H1 (cell line): Measurements from ENCODE around the gene EIF4A2. TPM values are rescaled to one million over a fixed set of nuclear protein-coding genes. Genes with fewer than 3 reads are reported as not detected.

Source experiments
- CTCF ChIA-PET: fragments of 300-600 bp; sonication (Branson Sonifier 250); formaldehyde crosslinking; loops from one replicate; lab custom pipeline; 2021; ENCODE audit not compliant: partially characterized antibody; lab: Charles Lee
- POLR2A ChIA-PET: fragments of 300-600 bp; sonication (Branson Sonifier 250); formaldehyde crosslinking; loops from one replicate; lab custom pipeline; 2021; ENCODE audit warnings: inconsistent platforms; ENCODE audit not compliant: partially characterized antibody; lab: Charles Lee
- DNase-seq, 2 experiments: peaks; one replicate each; pipeline versions ENCODE4 v3.0.0 to v3.0.0-alpha.2; 2010 to 2022; ENCODE audit warnings: low spot score in 2 of 2, low read depth in 1 of 2, mixed read lengths in 1 of 2
- FAIRE-seq: peaks from 2 replicates; lab custom pipeline; 2011; peaks lifted over from hg19 to GRCh38; lab: Jason Lieb, UNC
- H2AFZ ChIP-seq: 2 replicates; pipeline ENCODE4 v1.8.1; 2012; ENCODE audit warnings: low read length, inconsistent platforms
- H2AK5ac ChIP-seq: 2 replicates; pipeline ENCODE4 v1.6.1; 2013; ENCODE audit warnings: low read depth, low read length
- H2BK120ac ChIP-seq: replicated peaks from 2 replicates; pipeline ENCODE3; 2013; ENCODE audit warnings: low read depth, low read length, inconsistent platforms
- H2BK12ac ChIP-seq: 2 replicates; pipeline ENCODE4 v1.6.1; 2013; ENCODE audit warnings: low read depth, low read length
- H2BK15ac ChIP-seq: 2 replicates; pipeline ENCODE4 v1.6.1; 2013; ENCODE audit warnings: low read length
- H2BK20ac ChIP-seq: 2 replicates; pipeline ENCODE4 v1.6.1; 2013; ENCODE audit warnings: low read length
- H2BK5ac ChIP-seq: 2 replicates; pipeline ENCODE4 v1.6.1; 2013; ENCODE audit warnings: low read depth, low read length
- H3K14ac ChIP-seq: 2 replicates; pipeline ENCODE4 v1.6.1; 2013; ENCODE audit warnings: inconsistent platforms; ENCODE audit not compliant: insufficient read length
- H3K18ac ChIP-seq: 2 replicates; pipeline ENCODE4 v1.6.1; 2013; ENCODE audit warnings: low read length; ENCODE audit errors: extremely low read depth
- H3K23ac ChIP-seq: 2 replicates; pipeline ENCODE4 v1.6.1; 2013; ENCODE audit warnings: inconsistent platforms; ENCODE audit not compliant: insufficient read length
- H3K23me2 ChIP-seq: 2 replicates; pipeline ENCODE4 v1.6.1; 2013; ENCODE audit warnings: low read depth, low read length
- H3K27ac ChIP-seq: 2 replicates; pipeline ENCODE4 v1.6.1; 2011; ENCODE audit warnings: low read depth, low read length, inconsistent platforms
- H3K27me3 ChIP-seq, 4 experiments: replicated peaks in 1 of 4; 1 replicate in 1 of 4; 2 replicates in 3 of 4; pipeline versions ENCODE4 v1.6.1 to v1.8.1; 2011 to 2013; ENCODE audit warnings: low read length in 3 of 4, mild to moderate bottlenecking in 3 of 4, inconsistent platforms in 2 of 4, mixed read lengths in 2 of 4, moderate library complexity in 1 of 4; ENCODE audit not compliant: control insufficient read depth in 3 of 4, insufficient read depth in 3 of 4; ENCODE audit errors: extremely low read depth in 1 of 4
- H3K36me3 ChIP-seq, 4 experiments: 2 replicates each; pipeline versions ENCODE4 v1.6.1 to v1.8.1; 2011 to 2013; ENCODE audit warnings: mild to moderate bottlenecking in 4 of 4, low read length in 3 of 4, moderate library complexity in 2 of 4, control low read depth in 1 of 4, inconsistent platforms in 1 of 4; ENCODE audit not compliant: insufficient read depth in 4 of 4, control insufficient read depth in 2 of 4
- H3K4ac ChIP-seq: replicated peaks from 2 replicates; pipeline ENCODE3; 2013; ENCODE audit warnings: low read length, low read depth, mixed read lengths, inconsistent platforms; ENCODE audit not compliant: insufficient read length
- H3K4me1 ChIP-seq, 4 experiments: replicated peaks in 1 of 4; 1 replicate in 1 of 4; 2 replicates in 3 of 4; pipeline versions ENCODE4 v1.6.1 to v1.8.1; 2011 to 2013; ENCODE audit warnings: low read length in 3 of 4, inconsistent platforms in 2 of 4, mixed read lengths in 1 of 4; ENCODE audit not compliant: insufficient read depth in 4 of 4, control insufficient read depth in 3 of 4
- H3K4me2 ChIP-seq, 2 experiments: 2 replicates each; pipeline versions ENCODE4 v1.6.1 to v1.8.1; 2011 to 2013; ENCODE audit warnings: low read depth in 2 of 2, low read length in 2 of 2, control low read depth in 1 of 2, inconsistent platforms in 1 of 2, mild to moderate bottlenecking in 1 of 2; ENCODE audit not compliant: insufficient read depth in 1 of 2
- H3K4me3 ChIP-seq, 4 experiments: fragments of 200-600, 300-600 bp in 1 of 4; sonication (generic), shearing (Covaris generic), sonication (Bioruptor Twin) in 1 of 4; 2 replicates each; pipeline versions ENCODE4 v1.5.1 to v1.8.1; 2011 to 2016; ENCODE audit warnings: low read length in 4 of 4, low read depth in 3 of 4, control low read depth in 2 of 4, inconsistent platforms in 2 of 4, mild to moderate bottlenecking in 2 of 4, mixed read lengths in 1 of 4, moderate library complexity in 1 of 4; ENCODE audit not compliant: insufficient read depth in 2 of 4; ENCODE audit errors: extremely low read depth in 1 of 4
- H3K56ac ChIP-seq: replicated peaks from 2 replicates; pipeline ENCODE3; 2013; ENCODE audit warnings: low read depth, mild to moderate bottlenecking, mixed read lengths, low read length, inconsistent platforms; ENCODE audit not compliant: insufficient read length
- H3K79me1 ChIP-seq: 2 replicates; pipeline ENCODE4 v1.6.1; 2013; ENCODE audit warnings: low read depth, low read length, control low read depth
- H3K79me2 ChIP-seq, 2 experiments: 2 replicates each; pipeline versions ENCODE4 v1.6.1 to v1.8.1; 2012 to 2013; ENCODE audit warnings: low read length in 2 of 2, mild to moderate bottlenecking in 2 of 2, inconsistent platforms in 1 of 2; ENCODE audit not compliant: insufficient read depth in 2 of 2, control insufficient read depth in 1 of 2
- H3K9ac ChIP-seq, 4 experiments: replicated peaks in 1 of 4; 1 replicate in 1 of 4; 2 replicates in 3 of 4; pipeline versions ENCODE4 v1.6.1 to v1.8.1; 2011 to 2013; ENCODE audit warnings: low read depth in 3 of 4, low read length in 3 of 4, control low read depth in 2 of 4, mild to moderate bottlenecking in 2 of 4, moderate library complexity in 2 of 4, inconsistent platforms in 1 of 4; ENCODE audit errors: extremely low read depth in 1 of 4
- H3K9me3 ChIP-seq, 2 experiments: 2 replicates each; pipeline versions ENCODE4 v1.6.1 to v1.8.1; 2012 to 2013; ENCODE audit warnings: mild to moderate bottlenecking in 2 of 2, moderate library complexity in 2 of 2, control low read depth in 1 of 2, inconsistent platforms in 1 of 2, low read depth in 1 of 2, low read length in 1 of 2, mixed read lengths in 1 of 2; ENCODE audit not compliant: insufficient read depth in 2 of 2
- H4K20me1 ChIP-seq, 2 experiments: replicated peaks in 1 of 2; 2 replicates each; pipeline versions ENCODE3 to v1.8.1; 2011 to 2013; ENCODE audit warnings: inconsistent platforms in 2 of 2, low read length in 2 of 2, mild to moderate bottlenecking in 1 of 2; ENCODE audit not compliant: insufficient read depth in 2 of 2, control insufficient read depth in 1 of 2
- H4K5ac ChIP-seq: 2 replicates; pipeline ENCODE4 v1.6.1; 2013; ENCODE audit warnings: low read length, low read depth, mixed read lengths, inconsistent platforms; ENCODE audit not compliant: insufficient read length
- H4K8ac ChIP-seq: 2 replicates; pipeline ENCODE4 v1.8.0; 2013; ENCODE audit warnings: mild to moderate bottlenecking, moderate library complexity, low read length, inconsistent platforms; ENCODE audit not compliant: insufficient read depth; ENCODE audit errors: extremely low read depth
- H4K91ac ChIP-seq: replicated peaks from 2 replicates; pipeline ENCODE3; 2013; ENCODE audit warnings: low read length, mixed read lengths, inconsistent platforms; ENCODE audit not compliant: insufficient read length
- POLR2A ChIP-seq, 2 experiments: IDR thresholded peaks; 1 replicate in 1 of 2; 2 replicates in 1 of 2; pipeline ENCODE4 v1.6.1; 2011; ENCODE audit warnings: low read depth in 2 of 2, low read length in 2 of 2, mild to moderate bottlenecking in 2 of 2; ENCODE audit errors: control extremely low read depth in 1 of 2
- POLR2AphosphoS5 ChIP-seq: IDR thresholded peaks from 2 replicates; pipeline ENCODE4 v1.6.1; 2011; ENCODE audit warnings: low read depth, low read length
- SP4 ChIP-seq: IDR thresholded peaks from 2 replicates; pipeline ENCODE4 v1.6.1; 2012; ENCODE audit warnings: low read length, inconsistent platforms
- TAF7 ChIP-seq: optimal IDR thresholded peaks from 2 replicates; pipeline ENCODE3; 2011; ENCODE audit warnings: low read depth, mild to moderate bottlenecking, inconsistent platforms, low read length, moderate library complexity, borderline replicate concordance
- TCF12 ChIP-seq: IDR thresholded peaks from 2 replicates; pipeline ENCODE4 v1.6.1; 2011; ENCODE audit warnings: low read depth, mild to moderate bottlenecking, low read length
- WGBS, 2 experiments: shearing (Covaris generic) in 1 of 2; methylation state at CpG; one replicate each; pipeline versions ENCODE4 v1.1.6 to v1.1.7; 2013 to 2015; ENCODE audit warnings: low lambda C conversion rate in 2 of 2, mixed read lengths in 2 of 2, inconsistent platforms in 1 of 2, low coverage in 1 of 2, missing lambda C conversion rate in 1 of 2; ENCODE audit not compliant: insufficient replicate concordance in 2 of 2, insufficient coverage in 1 of 2, insufficient read length in 1 of 2; ENCODE audit errors: extremely low coverage in 1 of 2, missing lambda C conversion rate in 1 of 2; 5-methylcytosine and 5-hydroxymethylcytosine counted together
- polyA plus RNA-seq, 7 experiments: library from polyadenylated mRNA; depleted of rRNA in 3 of 7; stranded (reverse) in 5 of 7; unstranded in 2 of 7; fragments of >200 nt in 5 of 7; fragments of 200-250 nt in 2 of 7; gene quantifications; 1 replicate in 5 of 7; 2 replicates in 1 of 7; 4 replicates in 1 of 7; pipeline versions ENCODE4 v1.2.1 to v1.2.3, GENCODE V29; 2011 to 2013; ENCODE audit warnings: missing spikeins in 2 of 7, mixed read lengths in 2 of 7
- total RNA-seq: library from RNA; stranded (reverse); fragmentation: NEBNext Ultra II Directional; extraction: Animal tissue kit (Norgen Biotek cat#: 25700); gene quantifications from 2 replicates; pipeline ENCODE4 v1.2.1, GENCODE V29; 2021

Gene EIF4A2
- total and polyA plus RNA-seq, 2 of the 8 experiments (the other 6 are each of a cell fraction or from before 2014, with no cell fraction given): 527 to 604 TPM

GRCh38 chr3:186787642-186788481, 4.5 kb downstream of the EIF4A2 start:
- Histone ChIP-seq H3K4me3 (peak overlapping the region in 1 of 4 experiments; percentile 99; a peak in 3 of 8 replicates), H3K27ac (no peak overlapping the region), H3K4ac (no peak overlapping the region), H3K4me2 (peak overlapping the region; percentile 7 to 95; a peak in 2 of 4 replicates), H2BK5ac (no peak overlapping the region), H4K91ac (no peak overlapping the region), H2BK120ac (no peak overlapping the region), H2AFZ (no peak overlapping the region), H3K27me3 (no peaks in the 10 kb centered on the region), H3K18ac (no peak overlapping the region), H4K8ac (no peak overlapping the region; the same call in 1 of the 2 replicates), H3K4me1 (peaks cover 0 to 2% (median 0%) of the 10 kb centered on the region in 4 experiments; a peak in 2 of 7 replicates), H2AK5ac (no peak overlapping the region), H3K36me3 (peaks cover 42 to 90% (median 75%) of the 10 kb centered on the region in 4 experiments), H4K5ac (no peak overlapping the region), H2BK20ac (no peak overlapping the region), H2BK12ac (no peak overlapping the region), H3K79me1 (no peaks in the 10 kb centered on the region), H3K23ac (no peak overlapping the region), H3K14ac (no peak overlapping the region), H3K9ac (no peak overlapping the region), H3K9me3 (no peaks in the 10 kb centered on the region), H3K23me2 (peaks cover 6% of the 10 kb centered on the region), H2BK15ac (no peak overlapping the region), H3K56ac (no peak overlapping the region), H4K20me1 (peaks cover 28 to 33% of the 10 kb centered on the region in 2 experiments), H3K79me2 (peaks cover 18 to 47% of the 10 kb centered on the region in 2 experiments)
- no peak for FAIRE-seq
- ChIA-PET POLR2A (interaction anchor here (0.8 to 7.6 kb wide), 20 partner anchors 8 to 248 kb away, joined by 3 to 166 read pairs (median 4); partner anchors contain the start of genes KNG1 and RFC4), CTCF (interaction anchor here (0.7 kb wide), 1 partner anchor 238 kb away, joined by 3 read pairs; no protein-coding TSS in a partner anchor)
- peak in 1 of 2 experiments; percentile 17 for TF ChIP-seq POLR2A (IDR thresholded peaks at IDR 0.05; ENCODE audit: control extremely low read depth in 1 of 2, low read depth in 2 of 2, low read length in 2 of 2)
- no peak for TF ChIP-seq SP4
- TF ChIP-seq TCF12: no peak
- peak; percentile 30 for TF ChIP-seq TAF7
- peak; percentile 70 for TF ChIP-seq POLR2AphosphoS5
- 88% methylated on average over 15 of the region's 15 CpGs; no CpG with 5 or more reads in 1 of the 2 experiments for WGBS, 2 experiments
- no peak for DNase-seq
